ENCODE measurements around the gene PRKAG2.

GRCh38 chr7:151802469-151802846 lies 74.5 kb downstream of the PRKAG2 start:
- TF ChIP-seq CTCF (IDR thresholded peaks at IDR 0.05; ENCODE audit: low read depth, low read length, missing input control), result no peak
- peak; percentile 15 for TF ChIP-seq MAX (IDR thresholded peaks at IDR 0.05)
- TF ChIP-seq YY1 (IDR thresholded peaks at IDR 0.05), result peak; percentile 71
- TF ChIP-seq RAD21 (IDR thresholded peaks at IDR 0.05), result no peak
- no peak for TF ChIP-seq TAF1 (conservative IDR thresholded peaks at IDR 0.05)
- peak; percentile 17 for TF ChIP-seq ZBTB33 (IDR thresholded peaks at IDR 0.05)
- TF ChIP-seq SP1 (IDR thresholded peaks at IDR 0.05), result peak; percentile 91
- TF ChIP-seq ATF3 (IDR thresholded peaks at IDR 0.05), result no peak
- peak; percentile 64 to 77 for TF ChIP-seq HNF4A (conservative IDR thresholded peaks at IDR 0.05)
- no peak for TF ChIP-seq REST (IDR thresholded peaks at IDR 0.05)
